Stimulated activated CD8-positive, alpha-beta memory T cell treated with anti-CD3 and anti-CD28 coated beads, Interleukin-15, amount 100 ng/mL, for 48 hours (primary cell): ENCODE measurements around the gene PLSCR1.
"Not testable (repeated sequence)": the region's sequence is repeated elsewhere in the genome, so short reads cannot be mapped to it uniquely, and the experiment has no call there.

Experiments used
- DNase-seq, 2 donors: peaks; one replicate each; pipeline ENCODE4 v3.0.0-alpha.2; 2020; ENCODE audit warnings: low read depth in 2 of 2

Gene PLSCR1

GRCh38 chr3:146513386-146514051 is 30.9 kb downstream of the PLSCR1 start:
- DNase-seq, result no peak

- DNase-seq, result no peak
Measured at GRCh38 chr3:146511402-146512134, 32.8 kb downstream of the PLSCR1 start.

GRCh38 chr3:146507331-146508120 is 36.9 kb downstream of the PLSCR1 start:
- DNase-seq, result no peak

GRCh38 chr3:146505516-146505915 is 38.9 kb downstream of the PLSCR1 start:
- no peak for DNase-seq

- DNase-seq, result no peak
Measured at GRCh38 chr3:146504498-146505197, 39.8 kb downstream of the PLSCR1 start.

- no peak for DNase-seq
Measured at GRCh38 chr3:146503461-146504202, 40.8 kb downstream of the PLSCR1 start.

- no peak for DNase-seq
Measured at GRCh38 chr3:146502887-146503460, 41.4 kb downstream of the PLSCR1 start.

GRCh38 chr3:146501752-146502151 is 42.7 kb downstream of the PLSCR1 start:
- no peak for DNase-seq

GRCh38 chr3:146499701-146500100 is 44.7 kb downstream of the PLSCR1 start:
- DNase-seq, result no peak

GRCh38 chr3:146498002-146498736 is 46.2 kb downstream of the PLSCR1 start:
- DNase-seq, result no peak

- DNase-seq, result not testable (repeated sequence)
Measured at GRCh38 chr3:146497145-146497843, 47.1 kb downstream of the PLSCR1 start.

GRCh38 chr3:146496726-146497125 is 47.7 kb downstream of the PLSCR1 start:
- no peak for DNase-seq

- DNase-seq, result no peak
Measured at GRCh38 chr3:146496251-146496650, 48.2 kb downstream of the PLSCR1 start.

- DNase-seq, result no peak
Measured at GRCh38 chr3:146493761-146494160, 50.6 kb downstream of the PLSCR1 start.

- no peak for DNase-seq
Measured at GRCh38 chr3:146493221-146493620, 51.2 kb downstream of the PLSCR1 start.

GRCh38 chr3:146491303-146491702 is 53.1 kb downstream of the PLSCR1 start:
- DNase-seq, result no peak

- no peak for DNase-seq
Measured at GRCh38 chr3:146485297-146485696, 59.1 kb downstream of the PLSCR1 start.

- no peak for DNase-seq
Measured at GRCh38 chr3:146476094-146476740, 68.2 kb downstream of the PLSCR1 start.

- DNase-seq, result not testable (repeated sequence)
Measured at GRCh38 chr3:146474976-146475375, 69.4 kb downstream of the PLSCR1 start.
